HG02588 (cell line): Measurements from ENCODE around the gene PPP1R13B.
"Not testable (repeated sequence)": the region's sequence is repeated elsewhere in the genome, so short reads cannot be mapped to it uniquely, and the experiment has no call there.

Experiments used
- ATAC-seq: cut with Tn5 transposase; IDR thresholded peaks from one replicate; pipeline ENCODE4 v1.9.1; 2021; ENCODE audit warnings: mild to moderate bottlenecking, moderate library complexity; ENCODE audit not compliant: unreplicated experiment

The PPP1R13B gene

DNA sequence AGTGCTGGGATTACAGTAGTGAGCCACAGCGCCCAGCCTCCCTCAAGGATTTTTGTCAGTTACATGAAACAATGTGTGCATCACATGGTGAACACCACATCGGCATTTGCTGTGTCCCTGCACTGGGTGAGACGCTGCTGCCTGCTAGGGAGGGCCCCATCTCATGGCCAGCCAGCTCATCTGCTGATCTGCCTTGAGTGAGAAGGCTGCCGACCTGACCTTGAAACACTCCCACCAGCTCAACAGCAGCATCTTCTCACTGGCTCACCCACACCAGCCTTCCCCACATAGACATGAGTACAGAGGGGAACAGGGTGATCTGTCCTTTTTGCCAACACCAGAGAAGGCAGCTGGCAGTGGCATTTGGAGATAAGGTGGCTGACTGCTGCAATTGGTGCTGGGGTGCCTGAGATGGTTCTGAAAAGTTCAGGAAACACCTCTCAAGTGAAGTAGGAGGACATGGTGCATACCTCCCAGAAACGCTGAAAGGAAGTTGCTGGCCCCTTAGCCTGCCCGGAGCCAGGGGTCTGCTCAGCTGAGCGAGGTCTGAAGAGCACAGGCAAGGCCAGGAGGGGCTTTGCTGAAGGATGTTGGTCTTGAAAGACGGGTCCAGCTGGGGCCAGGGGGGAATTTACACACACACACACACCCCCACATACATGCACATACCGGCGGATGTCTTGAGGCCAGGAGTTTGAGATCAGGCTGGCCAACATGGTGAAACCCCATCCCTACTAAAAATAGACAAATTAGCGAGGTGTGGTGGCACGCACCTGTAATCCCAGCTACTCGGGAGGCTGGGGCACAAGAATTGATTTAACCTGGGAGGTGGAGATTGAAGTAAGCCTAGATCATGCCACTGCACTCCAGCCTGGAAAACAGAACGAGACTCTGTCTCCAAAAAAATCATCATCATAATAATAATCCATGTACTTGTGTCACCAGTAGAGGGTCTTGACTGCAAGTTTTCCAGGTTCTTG, 14.3 kb upstream of the PPP1R13B start:
- no peak for ATAC-seq

DNA sequence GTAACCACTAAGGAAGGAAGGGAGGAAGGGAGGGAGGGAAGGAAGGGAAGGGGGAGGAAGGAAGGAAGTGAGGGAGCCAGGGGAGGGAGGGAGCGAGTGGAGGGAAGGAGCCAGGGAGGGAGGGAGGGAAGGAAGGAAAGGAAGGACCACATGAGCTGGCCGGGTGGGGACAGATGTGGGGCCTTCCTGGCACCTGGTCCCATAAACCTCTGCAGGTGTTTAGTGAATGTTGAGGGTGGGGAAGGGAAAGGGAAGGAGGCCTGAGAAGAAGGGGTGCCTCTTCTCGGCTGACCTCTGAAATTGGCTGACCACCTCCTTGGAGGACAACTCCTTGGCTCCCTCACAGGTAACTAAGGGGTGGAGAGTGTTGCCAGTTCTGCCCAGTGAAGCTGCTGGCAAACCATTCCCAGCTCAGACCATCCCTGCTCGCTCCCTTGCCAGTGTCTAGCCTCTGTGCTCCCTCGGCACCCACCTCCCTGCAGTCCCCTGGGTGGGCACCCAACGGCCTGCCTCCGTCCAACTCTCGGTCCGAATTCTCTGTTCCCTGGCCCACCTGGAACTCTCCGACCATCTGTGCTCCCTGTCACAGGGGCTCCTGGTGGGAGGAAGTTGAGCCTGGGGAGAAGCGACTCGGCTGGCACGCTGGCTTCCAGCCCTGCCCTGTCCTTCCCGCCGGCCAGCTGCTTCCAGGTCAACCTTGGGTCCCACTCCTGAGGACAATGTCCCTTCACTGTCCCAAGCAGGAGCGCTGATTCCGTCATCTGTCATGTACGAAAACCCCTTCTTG, 12.2 kb upstream of the PPP1R13B start:
- no peak for ATAC-seq

DNA sequence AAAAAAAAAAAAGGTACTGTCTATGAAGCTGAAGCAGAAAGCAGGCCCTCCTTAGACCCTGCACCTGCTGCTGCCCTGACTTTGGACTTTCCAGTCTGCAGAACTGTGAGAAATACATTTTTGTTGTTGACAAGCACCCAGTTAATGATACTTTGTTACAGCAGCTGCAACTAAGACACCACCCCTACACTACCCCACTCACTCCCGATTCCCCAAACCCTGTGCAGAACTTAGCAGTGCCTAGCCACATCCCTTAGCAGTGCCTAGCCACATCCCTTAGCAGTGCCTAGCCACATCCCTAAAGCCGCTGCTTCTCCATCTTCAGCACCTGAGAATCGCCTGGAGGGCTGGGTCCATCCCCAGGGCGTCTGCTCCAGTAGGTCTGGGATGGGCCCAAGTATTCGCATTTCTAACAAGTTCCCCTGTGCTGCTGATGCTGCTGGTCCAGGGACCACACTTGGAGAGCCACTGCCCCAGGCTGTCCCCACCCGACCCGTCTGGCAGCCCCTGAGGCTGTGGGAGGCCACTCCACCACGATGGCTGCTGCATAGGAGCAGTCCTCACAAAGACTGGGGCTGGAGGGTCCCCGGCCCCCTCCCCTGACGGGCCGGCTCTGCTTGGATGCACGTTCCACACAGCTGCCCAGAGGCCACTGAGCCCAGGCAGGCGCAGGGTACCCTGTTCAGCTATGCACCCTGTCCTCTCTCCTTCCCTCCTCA, 10.8 kb upstream of the PPP1R13B start:
- no peak for ATAC-seq

DNA sequence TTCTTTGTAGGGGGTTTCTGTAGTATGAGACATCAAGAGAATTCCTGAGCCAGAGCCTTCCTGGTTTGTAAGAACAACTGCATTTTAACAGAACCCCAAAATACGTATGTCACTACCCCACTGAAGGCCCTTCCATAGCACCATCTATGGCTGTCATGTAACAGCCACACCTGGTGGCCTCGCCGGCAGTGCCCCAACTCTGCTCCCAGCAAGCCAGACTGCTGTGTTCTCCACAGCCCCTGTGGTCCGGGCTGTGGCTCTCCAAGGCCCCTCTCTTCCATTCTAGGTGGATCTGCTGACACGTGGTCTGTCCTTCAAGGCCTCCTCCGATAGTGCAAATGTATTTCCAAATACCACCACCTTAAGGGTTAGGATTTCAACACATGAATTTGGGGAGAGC, 9.9 kb upstream of the PPP1R13B start:
- no peak for ATAC-seq

DNA sequence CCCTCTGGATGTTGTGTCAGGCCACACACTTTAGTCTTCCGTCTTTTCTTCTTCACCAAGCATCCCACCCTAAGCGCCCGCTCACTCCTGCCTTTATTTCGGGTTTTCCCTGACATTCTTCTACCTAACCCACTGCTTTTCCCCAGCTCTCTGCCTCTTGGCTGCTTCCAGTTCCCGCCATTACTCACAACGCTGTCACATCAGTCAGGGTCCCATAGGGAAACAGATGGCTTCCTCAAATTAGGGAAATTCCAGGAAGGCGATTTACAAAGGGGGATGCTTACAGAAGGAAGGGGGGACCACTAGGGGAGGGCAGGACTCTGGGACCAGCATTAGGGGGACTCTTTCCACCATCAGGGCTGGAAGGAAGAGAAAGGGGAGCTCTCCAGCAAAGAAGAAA, 9.2 kb upstream of the PPP1R13B start:
- ATAC-seq, result no peak

DNA sequence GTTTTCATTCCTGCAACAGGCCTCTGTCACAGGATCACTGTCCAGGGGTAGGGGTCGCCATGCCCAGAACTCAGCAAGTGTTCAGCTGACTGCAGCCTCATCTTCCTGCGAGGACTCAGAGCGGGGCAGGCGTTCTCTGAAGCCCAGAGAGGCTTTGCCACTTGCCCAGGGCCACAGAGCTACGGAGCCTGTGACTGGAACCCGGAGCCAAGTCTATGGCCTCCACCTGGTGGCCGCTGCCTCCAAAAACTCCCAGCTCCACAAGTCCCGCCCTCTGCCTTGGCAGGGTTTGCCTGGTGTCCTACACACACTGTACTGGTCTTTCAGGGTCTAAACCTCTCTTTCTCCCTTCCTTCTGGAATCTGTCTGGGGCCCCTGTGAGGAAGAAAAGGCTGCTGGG, 8.7 kb upstream of the PPP1R13B start:
- no peak for ATAC-seq

DNA sequence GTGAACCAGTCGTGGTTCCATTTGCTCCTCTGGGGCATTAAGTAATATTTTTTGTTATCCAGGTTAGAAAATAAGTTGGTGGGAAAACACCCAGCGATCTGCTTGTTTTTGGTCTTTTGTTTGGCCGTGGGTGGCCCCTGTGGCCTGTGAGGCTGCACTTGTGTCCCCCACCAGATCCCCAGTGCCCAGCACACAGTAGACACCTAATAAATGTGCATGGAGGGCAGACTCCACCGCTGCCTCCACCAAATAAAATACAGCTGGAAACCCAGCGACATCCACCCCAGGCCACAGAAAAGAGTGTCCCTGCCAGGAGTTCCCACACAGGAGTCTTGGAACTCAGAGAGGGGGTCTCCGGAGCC, 8.3 kb upstream of the PPP1R13B start:
- ATAC-seq, result no peak

DNA sequence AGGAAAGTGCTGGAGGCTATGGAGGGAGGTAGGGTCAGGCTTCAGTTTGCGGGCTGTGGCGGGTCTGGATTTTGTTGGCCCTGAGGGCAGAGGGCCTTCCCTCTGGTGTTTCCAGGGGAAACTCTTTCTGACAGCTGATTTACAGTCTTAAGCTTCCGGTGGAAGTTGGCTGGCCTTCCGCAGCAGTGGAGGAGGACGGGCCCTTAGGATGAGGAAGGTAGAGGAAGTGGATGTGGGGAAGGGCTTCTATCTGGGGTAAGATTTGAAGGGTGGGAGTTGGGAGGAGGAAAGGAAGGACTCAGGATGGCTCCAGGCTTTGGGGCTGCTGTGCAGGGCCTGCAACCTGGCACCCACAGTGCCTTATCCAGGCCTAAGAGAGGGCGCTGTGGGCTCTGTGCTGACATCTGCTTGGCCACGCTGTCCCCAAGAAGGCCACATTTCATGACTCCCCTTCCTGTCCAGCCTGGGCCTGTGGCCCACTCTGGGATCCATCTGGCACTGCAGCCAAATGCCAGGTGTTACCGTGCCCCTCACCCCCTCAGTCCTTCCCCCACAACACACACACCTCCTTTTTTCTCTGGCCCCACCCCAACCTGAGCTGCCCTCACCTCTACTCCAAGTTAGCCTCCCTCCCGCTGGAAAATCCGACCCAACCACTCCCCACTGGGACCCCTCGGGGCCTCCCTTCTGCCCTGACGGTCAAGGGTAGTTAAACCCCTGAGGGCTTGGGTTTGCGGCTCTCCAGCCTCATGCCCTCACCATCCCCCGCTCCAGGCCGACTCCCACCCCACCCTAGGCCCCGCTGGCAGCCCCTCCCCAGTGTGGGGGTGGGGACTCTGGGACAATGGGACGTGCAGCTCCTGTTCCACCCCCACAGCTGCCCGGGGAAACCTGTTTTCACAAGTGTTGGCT, 7.7 kb upstream of the PPP1R13B start:
- no peak for ATAC-seq

DNA sequence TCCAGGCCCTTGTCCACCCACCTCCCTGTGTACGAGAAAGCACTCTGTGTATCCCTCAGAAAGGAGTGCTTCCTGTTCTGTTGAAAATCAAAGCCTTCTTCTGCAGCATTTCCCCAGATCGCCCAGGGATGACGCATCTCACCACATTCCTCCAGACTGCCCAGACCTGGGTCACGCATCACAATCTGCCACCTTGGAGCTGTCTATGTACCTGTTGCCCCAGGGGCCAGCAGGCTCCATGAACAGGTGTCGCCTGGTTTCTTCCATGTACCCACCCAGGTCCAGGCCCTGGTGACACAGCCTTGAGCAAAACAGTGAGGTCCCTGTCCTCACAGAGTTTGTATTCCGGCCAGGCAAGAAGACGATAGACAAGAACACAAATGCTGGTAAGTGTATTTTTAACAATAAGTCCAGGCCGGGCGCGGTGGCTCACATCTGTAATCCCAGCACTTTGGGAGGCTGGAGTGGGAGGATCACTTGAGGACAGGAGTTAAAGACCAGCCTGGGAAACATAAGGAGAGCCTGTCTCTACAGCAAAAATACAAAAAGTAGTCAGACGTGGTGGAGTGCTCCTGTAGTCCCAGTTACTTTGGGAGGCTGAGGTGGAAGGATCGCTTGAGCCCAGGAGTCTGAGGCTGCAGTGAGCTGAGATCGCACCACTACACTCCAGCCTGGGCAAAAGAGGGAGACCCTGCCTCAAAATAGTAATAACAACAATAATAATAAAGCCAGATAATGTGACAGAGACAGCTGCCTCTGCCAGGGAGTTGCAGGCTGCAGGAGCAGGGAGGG, 6.8 kb upstream of the PPP1R13B start:
- ATAC-seq, result no peak

DNA sequence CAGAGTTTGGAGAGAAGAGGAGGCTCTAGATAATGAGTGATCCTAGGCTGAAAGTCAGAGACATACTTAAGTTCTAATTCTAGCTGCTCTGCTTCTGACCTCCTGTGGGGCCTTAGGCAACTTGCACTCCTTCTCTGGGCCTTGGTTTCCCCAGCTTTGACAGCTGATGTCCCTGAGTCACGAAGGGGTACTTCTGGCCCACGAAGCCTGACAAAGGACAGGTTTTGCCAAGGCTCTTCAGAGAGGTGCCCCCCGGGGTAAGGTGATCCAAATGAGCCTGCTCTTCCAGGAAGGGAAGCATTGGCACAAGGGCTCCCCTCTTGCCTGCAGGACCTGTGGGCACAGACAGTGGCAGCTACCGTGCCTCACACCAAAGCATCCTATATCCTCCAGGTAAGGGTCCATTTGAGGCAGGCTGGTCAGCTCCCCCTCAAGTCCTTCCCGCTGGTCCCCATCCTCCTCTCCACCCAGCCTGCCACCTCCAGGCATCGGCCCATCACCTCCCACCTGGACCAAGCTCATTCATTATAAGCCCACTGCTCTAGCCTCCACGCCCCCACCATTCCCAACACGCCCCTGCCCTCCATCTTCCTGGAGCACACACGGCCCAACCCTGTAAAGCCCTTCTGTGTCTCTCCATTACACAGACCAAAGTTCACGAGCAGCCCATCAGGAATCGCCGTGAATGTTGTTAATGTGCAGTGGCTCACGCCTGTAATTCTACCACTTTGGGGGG, 1.9 kb upstream of the PPP1R13B start:
- ATAC-seq, result no peak

DNA sequence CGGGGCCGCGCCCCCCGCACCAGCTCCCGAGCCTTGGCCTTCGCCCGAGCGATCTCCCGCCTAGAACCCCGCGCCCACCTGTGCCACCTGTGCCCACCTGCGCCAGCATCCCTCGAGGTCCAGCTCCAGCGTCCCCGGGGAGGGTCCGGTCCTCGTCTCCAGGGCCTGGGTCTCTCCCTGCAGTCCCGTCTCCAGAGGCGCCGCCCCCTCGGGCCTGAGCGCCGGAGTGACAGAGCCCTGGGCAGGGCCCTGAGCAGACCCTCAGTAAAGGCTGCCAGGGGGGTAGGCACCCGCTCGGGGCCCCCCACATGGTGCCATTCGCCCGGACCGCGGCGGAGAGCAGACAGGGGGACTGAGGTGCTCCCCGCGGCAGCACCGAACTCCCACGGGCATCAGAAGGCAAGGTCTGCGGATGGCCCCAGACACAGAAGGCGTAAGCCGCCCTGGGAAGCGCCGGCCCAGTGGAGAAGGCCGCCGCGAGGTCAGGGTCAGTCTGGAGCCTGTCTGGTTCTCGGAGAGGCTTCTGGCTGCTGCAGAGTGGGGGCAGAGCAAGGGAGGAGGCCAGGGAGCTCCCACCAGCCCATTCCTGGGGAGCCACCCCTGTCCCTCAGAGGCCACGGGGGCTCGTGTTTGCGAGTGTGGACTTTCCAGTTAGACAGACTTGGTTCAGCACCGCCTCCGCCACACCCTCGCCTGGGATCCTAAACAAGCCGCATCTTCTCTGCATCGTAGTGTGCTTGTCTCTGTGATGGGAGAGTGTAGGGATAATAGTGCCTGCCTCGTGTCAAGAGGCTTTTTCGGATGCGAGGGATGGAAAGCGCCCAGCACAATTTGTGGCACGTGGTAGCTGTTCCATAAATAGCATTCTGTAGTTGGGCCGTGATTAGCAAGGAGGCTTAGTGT, 1.1 kb upstream of the PPP1R13B start:
- ATAC-seq, result no peak

DNA sequence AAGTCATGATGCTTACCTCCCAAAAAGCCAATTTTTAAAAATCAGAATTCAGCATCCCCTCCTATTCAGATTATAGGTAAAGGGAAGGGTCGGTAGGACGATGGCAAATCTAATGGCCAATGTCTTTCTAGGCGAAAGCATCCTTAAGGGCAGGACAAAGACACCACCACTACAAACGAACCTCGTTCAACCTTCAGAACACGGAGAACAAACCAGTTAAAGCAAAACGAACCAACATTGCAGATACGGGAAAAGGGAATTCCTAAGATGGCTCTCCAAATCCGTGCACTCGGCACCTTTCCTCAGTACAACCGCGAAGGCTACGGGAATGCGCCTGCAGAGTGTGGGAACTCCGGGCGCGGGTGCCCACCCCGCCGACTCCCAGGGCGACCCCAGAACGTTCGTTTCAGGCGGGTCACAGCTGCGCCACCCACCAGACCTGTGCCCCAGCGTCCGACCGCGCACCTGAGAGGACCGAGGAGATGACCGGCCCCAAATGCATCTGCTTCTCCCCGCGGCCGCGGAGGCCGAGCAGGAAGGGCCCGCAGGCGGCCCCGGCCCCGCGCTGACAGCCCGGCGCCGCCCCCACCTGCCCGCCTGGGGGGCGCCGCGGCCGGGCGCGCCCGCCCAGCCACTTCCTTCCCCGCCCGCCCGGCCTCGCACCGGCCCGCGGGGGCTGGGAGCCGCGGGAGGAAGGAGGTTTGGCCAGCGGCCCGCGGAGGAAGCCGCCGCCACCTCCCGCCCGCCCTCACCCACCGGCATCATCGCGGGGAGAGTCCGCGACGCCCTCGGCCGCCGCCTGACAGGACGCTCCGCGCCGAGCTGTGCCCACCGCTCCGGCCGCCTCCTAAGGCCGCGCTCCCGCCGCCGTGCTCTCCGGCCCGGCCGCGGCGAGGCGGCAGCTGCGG, 578 bp downstream of the PPP1R13B start:
- ATAC-seq, result peak; percentile 28

DNA sequence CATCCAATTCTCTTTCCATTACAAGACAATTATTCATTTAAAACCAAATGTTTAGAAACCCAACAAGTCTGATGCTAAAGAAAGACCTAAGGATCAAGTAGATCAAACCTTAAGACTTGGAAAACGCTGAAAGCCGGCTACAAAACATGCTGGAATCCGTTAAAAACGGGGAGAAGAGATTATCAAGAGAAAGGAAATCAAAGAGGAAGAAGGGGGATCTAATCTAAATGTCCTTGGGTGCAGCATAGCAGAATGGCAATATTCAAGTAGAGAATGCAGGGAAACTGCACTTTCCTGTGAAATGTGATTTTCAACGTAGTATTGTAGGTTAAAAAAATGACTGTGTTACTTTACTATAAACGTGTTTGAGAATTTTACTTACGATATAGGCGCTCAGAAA, 1.3 kb downstream of the PPP1R13B start:
- ATAC-seq, result no peak

DNA sequence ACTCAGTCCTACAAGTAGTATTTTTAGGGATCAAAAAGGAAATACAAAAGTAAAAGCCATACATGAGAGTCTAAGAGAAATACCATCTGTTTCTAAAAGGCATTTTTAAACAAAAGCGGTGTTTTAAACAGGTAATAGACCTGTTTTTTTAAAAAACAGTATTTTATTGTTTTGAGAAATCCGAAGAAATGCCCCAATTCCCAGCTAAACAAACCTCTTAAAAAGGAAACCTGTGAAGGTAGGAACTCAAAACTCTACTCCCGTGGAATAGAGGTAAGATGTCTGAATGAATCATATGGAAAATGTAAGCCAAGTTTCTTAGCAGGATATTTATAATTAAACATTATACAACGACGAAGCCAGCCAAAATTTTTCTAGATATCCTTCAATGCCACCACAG, 2.0 kb downstream of the PPP1R13B start:
- no peak for ATAC-seq

DNA sequence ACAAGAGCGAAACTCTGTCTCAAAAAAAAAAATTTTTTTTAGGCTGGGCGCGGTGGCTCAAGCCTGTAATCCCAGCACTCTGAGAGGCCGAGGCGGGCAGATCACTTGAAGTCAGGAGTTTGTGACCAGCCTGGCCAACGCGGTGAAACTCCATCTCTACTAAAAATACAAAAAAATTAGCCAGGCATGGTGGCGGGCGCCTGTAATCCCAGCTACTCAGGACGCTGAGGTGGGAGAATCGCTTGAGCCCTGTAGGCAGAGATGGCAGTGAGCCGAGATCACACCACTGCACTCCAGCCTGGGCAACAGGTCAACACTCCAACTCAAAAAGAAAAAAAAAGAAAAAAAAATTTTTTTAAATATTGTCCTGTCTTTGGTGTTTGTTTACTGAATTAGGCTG, 6.1 kb downstream of the PPP1R13B start:
- ATAC-seq, result not testable (repeated sequence)

DNA sequence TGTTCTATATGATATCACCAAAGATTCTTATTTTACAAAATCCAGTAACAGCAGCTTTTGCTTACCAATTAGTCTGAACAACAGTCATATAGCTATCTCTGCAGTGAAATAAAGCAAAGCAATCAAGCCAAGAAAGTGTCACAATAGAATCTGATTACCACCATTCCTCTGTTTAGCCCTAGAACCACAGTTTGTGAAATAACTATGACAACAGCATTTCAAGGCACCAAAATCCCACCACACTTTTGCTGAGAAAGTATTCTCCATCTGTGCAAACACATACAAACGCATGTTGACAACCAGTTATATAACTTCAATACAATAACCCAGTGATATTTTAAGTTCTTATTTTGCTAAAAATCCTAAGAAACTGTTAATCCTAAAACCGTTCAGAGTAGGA, 7.4 kb downstream of the PPP1R13B start:
- ATAC-seq, result no peak

DNA sequence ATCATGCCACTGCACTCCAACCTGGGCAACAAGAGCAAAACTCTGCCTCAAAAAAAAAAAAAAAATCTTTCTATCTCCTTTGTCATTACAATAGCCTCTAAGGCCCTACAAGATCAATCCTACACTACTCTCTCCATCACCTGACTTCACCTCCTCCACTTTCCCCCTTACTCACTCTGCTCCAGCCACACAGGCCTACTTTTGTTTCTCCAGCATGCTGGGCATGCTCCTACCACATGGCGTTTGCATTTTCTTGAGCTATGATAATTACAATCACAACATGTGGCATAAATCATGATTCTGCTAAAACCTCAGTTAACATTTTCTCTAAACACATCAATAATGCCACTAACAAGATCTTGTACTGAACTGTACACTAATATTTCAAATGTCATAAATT, 7.8 kb downstream of the PPP1R13B start:
- ATAC-seq, result no peak
